K562 (cell line): ENCODE results near the gene CABP2. TPM values are rescaled to one million over a fixed set of nuclear protein-coding genes. Genes with fewer than 3 reads are reported as not detected.

Experiments
- DMBX1 ChIP-seq: fragments of 250-450 bp; sonication (Bioruptor Pico); IDR thresholded peaks from 2 replicates; pipeline ENCODE4 v1.8.0; 2022; ENCODE audit warnings: inconsistent platforms, mild to moderate bottlenecking, moderate library complexity, borderline replicate concordance
- ESRRA ChIP-seq: fragments of 450-650 bp; IDR thresholded peaks from 2 replicates; pipeline ENCODE4 v1.6.1; 2014; ENCODE audit warnings: low read depth, mild to moderate bottlenecking, moderate library complexity, borderline replicate concordance
- FOSL1 ChIP-seq: fragments of 200-800 bp; sonication (Bioruptor generic); conservative IDR thresholded peaks from 2 replicates; pipeline ENCODE4 v1.6.1; 2016; ENCODE audit warnings: missing genetic modification characterization, missing compliant biosample characterization
- FUS ChIP-seq: fragments of 200-400 bp; formaldehyde crosslinking; optimal IDR thresholded peaks from 2 replicates; pipeline ENCODE3; 2017; ENCODE audit warnings: low read depth, low read length
- JUND ChIP-seq, 2 experiments: IDR thresholded peaks; 2 replicates in 1 of 2; 3 replicates in 1 of 2; pipeline ENCODE4 v1.6.1; 2011; ENCODE audit warnings: borderline replicate concordance in 2 of 2, low read depth in 2 of 2, low read length in 2 of 2, improper control_type of control experiment in 1 of 2, missing biosample characterization in 1 of 2, missing genetic modification characterization in 1 of 2, missing genetic modification reagents in 1 of 2
- MAFF ChIP-seq: IDR thresholded peaks from 2 replicates; pipeline ENCODE4 v1.6.1; 2012; ENCODE audit warnings: low read length, improper control_type of control experiment
- MNT ChIP-seq, 2 experiments: fragments of 450-650 bp; conservative IDR thresholded peaks; 2 replicates each; pipeline ENCODE4 v1.6.1; 2017; ENCODE audit warnings: mild to moderate bottlenecking in 2 of 2, moderate library complexity in 2 of 2
- RFX7 ChIP-seq: fragments of 250-450 bp; sonication (Bioruptor Pico); IDR thresholded peaks from 2 replicates; pipeline ENCODE4 v1.5.1; 2021; ENCODE audit warnings: mild to moderate bottlenecking
- ZNF407 ChIP-seq: fragments of 450-650 bp; IDR thresholded peaks from 2 replicates; pipeline ENCODE4 v1.6.1; 2016; ENCODE audit warnings: low read depth
- ZNF57 ChIP-seq: fragments of 450-650 bp; formaldehyde crosslinking; IDR thresholded peaks from 2 replicates; pipeline ENCODE4 v1.4.0; 2020; ENCODE audit warnings: mild to moderate bottlenecking, moderate library complexity
- ZNF655 ChIP-seq: fragments of 250-450 bp; sonication (Bioruptor Pico); IDR thresholded peaks from 2 replicates; pipeline ENCODE4 v1.5.0; 2021
- polyA plus RNA-seq, 8 experiments: library from polyadenylated mRNA; depleted of rRNA in 4 of 8; stranded (reverse) in 5 of 8; unstranded in 3 of 8; fragments of >200 nt; fragmentation: Nextera tagmentation in 2 of 8; fragmentation: Illumina TruSeq in 1 of 8; extraction: Ambion mirVana in 2 of 8; extraction: Trizol in 1 of 8; gene quantifications; 2 replicates each; pipeline versions ENCODE4 v1.2.1 to v1.2.3, GENCODE V29; 2011 to 2014; ENCODE audit warnings: inconsistent platforms in 1 of 8, missing spikeins in 1 of 8
- total RNA-seq, 7 experiments: library from RNA; depleted of rRNA in 6 of 7; stranded (reverse); fragments of >200 nt in 6 of 7; fragmentation: Illumina TruSeq in 2 of 7; extraction: Trizol in 2 of 7; gene quantifications; 2 replicates each; pipeline versions ENCODE4 v1.2.1 to v1.2.3, GENCODE V29; 2011 to 2021; ENCODE audit warnings: low replicate concordance in 1 of 7

Gene CABP2
- total and polyA plus RNA-seq, 9 of the 15 experiments (the other 6 are each of a cell fraction or from before 2014, with no cell fraction given), result not detected

- TF ChIP-seq ZNF655 (CRISPR knock-in tag), result no peak
- no peak for TF ChIP-seq FUS
- no peak for TF ChIP-seq ZNF407
- no peak for TF ChIP-seq FOSL1 (tag)
- peak; percentile 46; the same call in 1 of the 2 replicates for TF ChIP-seq JUND (IDR thresholded peaks at IDR 0.05; ENCODE audit: borderline replicate concordance, low read depth, low read length)
- TF ChIP-seq JUND (tag; IDR thresholded peaks at IDR 0.05; ENCODE audit: borderline replicate concordance, low read depth, low read length), result 0 out of 3 replicates have a peak, but pooled peaks have one; percentile 58
- TF ChIP-seq MNT (conservative IDR thresholded peaks at IDR 0.05), result peak in 1 of 2 experiments; percentile 45; a peak in 1 of 4 replicates
- no peak for TF ChIP-seq RFX7 (CRISPR knock-in tag)
- TF ChIP-seq ZNF57 (CRISPR knock-in tag), result no peak
- no peak for TF ChIP-seq MAFF
- TF ChIP-seq ESRRA, result no peak
- no peak for TF ChIP-seq DMBX1
Observed at GRCh38 chr11:67482827-67483798, 40.1 kb downstream of the CABP2 start, which contains the start of gene AIP (continued).
